ENCODE data around the gene WDTC1.

Gene WDTC1

GRCh38 chr1:27336756-27337155, 102.3 kb downstream of the WDTC1 start:
- no peak for DNase-seq

GRCh38 chr1:27338751-27339150, 104.3 kb downstream of the WDTC1 start:
- DNase-seq, result no peak

- DNase-seq, result no peak
These were observed 104.8 kb downstream of the WDTC1 start for GRCh38 chr1:27339213-27339612.

GRCh38 chr1:27341525-27342252, 107.3 kb downstream of the WDTC1 start, which contains the start of gene SYTL1:
Gene SYTL1, plus strand, starts transcription at chr1:27342022. Its CDS starts 3,313 bp downstream, at chr1:27345335.
- peak; percentile 66 for DNase-seq

- DNase-seq, result peak; percentile 38
These were observed 108.0 kb downstream of the WDTC1 start for GRCh38 chr1:27342391-27342777.

GRCh38 chr1:27342778-27343638, 108.6 kb downstream of the WDTC1 start:
- DNase-seq, result peak; percentile 79

GRCh38 chr1:27343639-27344025, 109.2 kb downstream of the WDTC1 start:
- no peak for DNase-seq

- no peak for DNase-seq
These were observed 110.8 kb downstream of the WDTC1 start for GRCh38 chr1:27345272-27345671.

- no peak for DNase-seq
These were observed 111.9 kb downstream of the WDTC1 start for GRCh38 chr1:27346357-27346756.

- no peak for DNase-seq
These were observed 112.7 kb downstream of the WDTC1 start for GRCh38 chr1:27346991-27347624.

- peak; percentile 38 for DNase-seq
These were observed 114.7 kb downstream of the WDTC1 start for GRCh38 chr1:27348861-27349783.

GRCh38 chr1:27349784-27350662, 115.6 kb downstream of the WDTC1 start:
- no peak for DNase-seq

GRCh38 chr1:27350663-27351540, 116.5 kb downstream of the WDTC1 start:
- DNase-seq, result no peak

- no peak for DNase-seq
These were observed 117.2 kb downstream of the WDTC1 start for GRCh38 chr1:27351541-27352107.

GRCh38 chr1:27353166-27353565, 118.7 kb downstream of the WDTC1 start:
- no peak for DNase-seq

GRCh38 chr1:27353629-27354028, 119.2 kb downstream of the WDTC1 start:
- no peak for DNase-seq

- no peak for DNase-seq
These were observed 121.3 kb downstream of the WDTC1 start for GRCh38 chr1:27355683-27356082.

- DNase-seq, result no peak
These were observed 121.8 kb downstream of the WDTC1 start for GRCh38 chr1:27356277-27356618.

GRCh38 chr1:27356619-27357280, 122.3 kb downstream of the WDTC1 start:
- DNase-seq, result no peak
